AG04450 (cell line): ENCODE measurements around the gene TBX2. TPM values are rescaled to one million over a fixed set of nuclear protein-coding genes. Genes with fewer than 3 reads are reported as not detected.

ENCODE experiments used
- CTCF ChIA-PET: fragments of 300-600, 350-600 bp; formaldehyde crosslinking; extraction: SDS; loops from one replicate; lab custom pipeline; 2022; ENCODE audit warnings: antibody characterized with exemption, inconsistent platforms; lab: Charles Lee
- POLR2A ChIA-PET: fragments of 350-600 bp; formaldehyde crosslinking; extraction: SDS; loops from one replicate; lab custom pipeline; 2021; ENCODE audit warnings: antibody characterized with exemption, inconsistent platforms; lab: Yijun Ruan, JAX
- DNase-seq: peaks from one replicate; pipeline ENCODE4 v3.0.0-alpha.2; 2011; ENCODE audit warnings: low read depth, low spot score
- H3K27ac ChIP-seq: one replicate; pipeline ENCODE4 v1.5.1; 2012; ENCODE audit warnings: low read depth, low read length, control low read depth
- H3K27me3 ChIP-seq: one replicate; pipeline ENCODE4 v1.6.0; 2012; ENCODE audit warnings: low read length; ENCODE audit not compliant: control insufficient read depth, insufficient read depth
- H3K4me3 ChIP-seq: 2 replicates; pipeline ENCODE4 v1.5.1; 2011; ENCODE audit warnings: mild to moderate bottlenecking, low read depth, low read length, control low read depth
- H3K9me3 ChIP-seq: 2 replicates; pipeline ENCODE4 v1.5.1; 2012; ENCODE audit warnings: low read length; ENCODE audit not compliant: control insufficient read depth, insufficient read depth
- CTCF ChIP-seq: IDR thresholded peaks from 2 replicates; pipeline ENCODE4 v1.5.1; 2011; ENCODE audit warnings: low read depth, low read length, control low read depth, inconsistent platforms
- polyA plus RNA-seq: library from polyadenylated mRNA; depleted of rRNA; stranded (reverse); fragments of >200 nt; gene quantifications from 2 replicates; pipeline ENCODE4 v1.2.3, GENCODE V29; 2011

TBX2 gene
- polyA plus RNA-seq, 1 experiment, result 18.3 TPM

- POLR2A ChIA-PET, result no interaction called here
Observed at GRCh38 chr17:61422116-61422799, 22.6 kb downstream of the TBX2 start.

DNA sequence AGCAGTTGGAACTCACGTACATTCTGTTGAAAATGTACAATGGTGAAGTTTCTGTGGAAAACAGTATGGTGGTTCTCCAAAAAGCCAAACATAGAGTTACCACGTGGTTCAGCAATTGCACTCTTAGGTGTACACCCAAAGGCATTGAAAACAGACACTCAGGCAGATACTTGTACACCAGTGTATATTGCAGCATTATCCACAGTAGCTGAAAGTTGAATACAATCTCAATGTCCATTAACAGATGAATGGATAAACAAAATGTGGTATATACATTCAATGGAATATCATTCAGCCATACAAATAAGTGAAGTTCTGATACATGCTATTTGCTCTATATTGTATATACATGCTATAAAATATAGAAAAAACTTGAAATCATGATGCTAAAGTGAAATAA lies 23.2 kb downstream of the TBX2 start:
- POLR2A ChIA-PET, result no interaction called here
- CTCF ChIA-PET, result no interaction called here
- DNase-seq, result no peak
- no peak for TF ChIP-seq CTCF
- H3K27me3 ChIP-seq, result peaks cover 5% of the 10 kb centered on the region
- no peak overlapping the region for H3K4me3 ChIP-seq
- H3K27ac ChIP-seq, result no peak overlapping the region
- H3K9me3 ChIP-seq, result no peaks in the 10 kb centered on the region

More at GRCh38 chr17:61422116-61422799, 22.6 kb downstream of the TBX2 start:
- Histone ChIP-seq H3K27me3 (peaks cover 5% of the 10 kb centered on the region), H3K4me3 (no peak overlapping the region), H3K9me3 (no peaks in the 10 kb centered on the region), H3K27ac (no peak overlapping the region)
- DNase-seq, result no peak
- TF ChIP-seq CTCF, result no peak
- CTCF ChIA-PET, result interaction anchor here (7.6 kb wide), 1 partner anchor 129 kb away, joined by 50 read pairs; no protein-coding TSS in a partner anchor

GRCh38 chr17:61423967-61424649 lies 24.5 kb downstream of the TBX2 start:
- DNase-seq, result no peak
- Histone ChIP-seq H3K27me3 (peaks cover 5% of the 10 kb centered on the region), H3K9me3 (no peaks in the 10 kb centered on the region), H3K4me3 (no peak overlapping the region), H3K27ac (no peak overlapping the region)
- CTCF ChIA-PET, result no interaction called here
- POLR2A ChIA-PET, result no interaction called here
- no peak for TF ChIP-seq CTCF

DNA sequence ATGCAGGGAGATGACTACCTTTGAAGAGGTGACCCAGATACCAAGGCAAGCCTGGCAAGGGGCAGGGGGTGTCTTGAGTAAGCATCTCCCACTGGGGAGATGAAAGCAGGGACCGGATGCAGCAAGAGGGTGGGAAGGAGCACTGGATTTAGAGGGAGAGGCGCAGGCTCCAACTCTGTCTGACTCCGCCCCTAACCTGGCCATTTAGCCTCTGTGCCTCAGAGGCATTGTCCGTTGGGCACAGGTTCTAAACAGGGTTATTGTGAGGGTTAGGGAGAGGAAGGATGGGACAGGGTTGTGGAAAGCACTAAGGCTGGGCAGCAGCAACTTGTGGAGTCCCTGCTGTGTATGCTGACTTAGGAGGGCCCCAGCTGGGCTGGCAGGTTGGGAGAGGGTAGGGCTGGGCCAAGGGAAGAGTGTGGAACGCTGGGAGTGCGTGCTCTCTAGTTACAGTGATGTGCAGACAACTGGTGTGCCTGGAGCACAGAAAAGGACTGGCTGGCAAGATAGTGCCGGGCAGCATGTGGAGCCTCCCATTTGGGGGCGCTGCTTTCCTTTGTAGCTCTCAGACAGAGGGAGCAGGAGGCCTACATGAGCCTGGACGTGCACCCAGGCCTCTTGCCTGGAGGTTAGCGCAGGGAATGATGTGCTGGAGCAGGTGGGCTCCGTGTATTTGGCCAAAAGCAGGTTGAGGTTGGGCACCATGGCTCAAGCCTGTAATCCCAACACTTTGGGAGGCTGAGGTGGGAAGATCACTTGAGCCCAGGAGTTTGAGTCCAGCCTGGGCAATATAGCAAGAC lies 26.2 kb downstream of the TBX2 start:
- no peak for DNase-seq
- ChIA-PET CTCF (interaction anchor here (2.0 to 2.2 kb wide), 2 partner anchors 149 to 411 kb away, joined by 8 to 9 read pairs; no protein-coding TSS in a partner anchor), POLR2A (no interaction called here)

More for the DNA sequence above, 26.2 kb downstream of the TBX2 start:
- no peak for TF ChIP-seq CTCF
- no peaks in the 10 kb centered on the region for H3K9me3 ChIP-seq
- H3K27ac ChIP-seq, result no peak overlapping the region
- H3K4me3 ChIP-seq, result no peak overlapping the region
- H3K27me3 ChIP-seq, result peaks cover 5% of the 10 kb centered on the region
